ENCODE measurements around the gene SRPK2.
"Not testable (repeated sequence)": the region's sequence is repeated elsewhere in the genome, so short reads cannot be mapped to it uniquely, and the experiment has no call there.

GRCh38 chr7:105437356-105437755 lies 48.6 kb upstream of the SRPK2 start:
- not testable (repeated sequence) for TF ChIP-seq CTCF (IDR thresholded peaks at IDR 0.05; ENCODE audit: control extremely low read depth in 1 of 3, insufficient read depth in 1 of 3, low read depth in 1 of 3, low read length in 3 of 3); YY1 (IDR thresholded peaks at IDR 0.05; ENCODE audit: low read depth, low read length); TAF7 (optimal IDR thresholded peaks at IDR 0.05; ENCODE audit: borderline replicate concordance, low read depth, low read length)
